Dendritic cell treated with granulocyte-macrophage colony-stimulating factor and Interleukin-4, amounts not matched to agents 40 ng/mL and 50 ng/mL, for 4 days (primary cell): ENCODE measurements around the gene LRG1.
"Not testable (repeated sequence)": the region's sequence is repeated elsewhere in the genome, so short reads cannot be mapped to it uniquely, and the experiment has no call there.

Experiments used
- H3K27ac Mint-ChIP-seq: one replicate; pipeline ENCODE4 v1.8.0; 2022; ENCODE audit warnings: mild to moderate bottlenecking, mixed read lengths
- H3K27me3 Mint-ChIP-seq: one replicate; pipeline ENCODE4 v1.8.0; 2022; ENCODE audit warnings: mild to moderate bottlenecking, mixed read lengths
- H3K36me3 Mint-ChIP-seq: one replicate; pipeline ENCODE4 v1.8.0; 2022; ENCODE audit warnings: low read depth, mixed read lengths
- H3K4me1 Mint-ChIP-seq: one replicate; pipeline ENCODE4 v1.8.0; 2022; ENCODE audit warnings: low read depth, mixed read lengths
- H3K4me3 Mint-ChIP-seq: one replicate; pipeline ENCODE4 v1.8.0; 2022; ENCODE audit warnings: mild to moderate bottlenecking, moderate library complexity, mixed read lengths
- H3K9me3 Mint-ChIP-seq: one replicate; pipeline ENCODE4 v1.8.0; 2022; ENCODE audit warnings: mixed read lengths
- intact Hi-C: fragments of 100-400 bp; cut with micrococcal nuclease; formaldehyde crosslinking; loops from one replicate; pipeline ENCODE4 v1.15.0; 2022

Gene LRG1

DNA sequence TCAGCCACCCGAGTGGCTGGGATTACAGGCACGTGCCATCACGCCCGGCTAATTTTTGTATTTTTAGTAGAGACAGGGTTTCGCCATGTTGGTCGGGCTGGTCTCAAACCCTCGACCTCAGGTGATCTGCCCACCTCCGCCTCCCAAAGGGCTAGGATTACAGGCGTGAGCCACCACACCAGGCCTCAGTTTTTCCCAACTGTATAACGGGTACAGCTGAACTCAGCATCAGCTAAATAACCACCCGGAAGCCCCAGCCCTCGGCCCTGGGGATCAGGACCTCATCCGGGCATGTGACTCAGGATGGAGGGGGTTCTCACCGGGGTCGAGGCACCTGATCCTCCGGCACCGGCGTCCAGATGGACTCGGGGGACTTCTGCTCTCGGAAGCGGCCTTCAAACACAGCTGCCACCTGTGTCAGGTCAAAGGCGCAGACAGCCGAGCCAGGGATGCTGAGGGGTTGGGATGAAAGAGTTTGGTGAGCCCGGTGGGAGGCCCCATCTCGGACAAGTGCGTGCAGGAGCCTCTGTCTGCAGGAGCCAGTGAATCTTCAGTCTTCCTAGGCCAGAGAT, 10.7 kb upstream of the LRG1 start:
- peaks cover 8% of the 10 kb centered on the region for H3K9me3 Mint-ChIP-seq
- H3K36me3 Mint-ChIP-seq: peaks cover 28% of the 10 kb centered on the region
- peaks cover 41% of the 10 kb centered on the region for H3K4me1 Mint-ChIP-seq
- H3K27ac Mint-ChIP-seq: no peak overlapping the region
- peaks cover 3% of the 10 kb centered on the region for H3K27me3 Mint-ChIP-seq
- H3K4me3 Mint-ChIP-seq: no peak overlapping the region
- intact Hi-C loops: no loop called here

DNA sequence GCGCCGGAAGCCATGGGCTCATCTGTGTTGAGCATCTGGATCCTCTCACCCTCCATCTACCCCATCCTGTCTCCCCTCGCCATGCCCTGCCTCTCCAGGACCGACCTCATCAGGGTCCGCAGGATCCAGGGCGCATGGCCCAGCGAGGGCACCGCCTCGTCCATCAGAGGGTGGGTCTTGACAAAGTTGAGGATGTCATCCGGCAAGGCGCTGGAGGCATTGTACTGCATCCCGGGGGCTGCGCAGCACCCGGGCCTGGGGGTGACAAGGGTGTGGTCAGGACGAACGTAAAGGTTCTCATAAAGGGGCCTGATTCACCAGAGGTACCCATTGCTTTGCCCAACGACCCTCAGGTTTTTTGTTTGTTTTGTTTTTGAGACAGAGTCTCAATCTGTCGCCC, 10.2 kb upstream of the LRG1 start:
- Mint-ChIP-seq H3K4me1 (peaks cover 43% of the 10 kb centered on the region), H3K36me3 (peaks cover 28% of the 10 kb centered on the region), H3K9me3 (peaks cover 8% of the 10 kb centered on the region), H3K27me3 (peaks cover 3% of the 10 kb centered on the region), H3K4me3 (no peak overlapping the region), H3K27ac (no peak overlapping the region)
- intact Hi-C loops: no loop called here

DNA sequence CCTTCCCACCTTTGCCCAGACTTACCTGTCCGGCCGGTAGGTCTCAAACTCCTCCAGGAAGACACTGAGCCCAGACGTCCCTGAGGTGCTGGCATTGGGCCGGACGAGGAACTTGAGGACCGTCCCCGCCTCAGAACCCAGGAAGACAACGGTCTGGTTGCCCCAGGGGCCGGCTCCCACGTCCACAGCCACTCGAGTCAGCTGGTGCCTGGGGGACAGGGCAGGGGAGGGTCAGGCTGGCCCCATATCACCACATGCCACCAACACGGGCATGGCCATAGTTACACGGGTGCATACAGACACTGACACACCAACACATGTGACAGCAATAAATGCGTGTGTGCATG, 8.4 kb upstream of the LRG1 start:
- Mint-ChIP-seq H3K4me3 (no peak overlapping the region), H3K9me3 (peaks cover 3% of the 10 kb centered on the region), H3K4me1 (peaks cover 39% of the 10 kb centered on the region), H3K27ac (peak overlapping the region; percentile 22), H3K36me3 (peaks cover 20% of the 10 kb centered on the region), H3K27me3 (peaks cover 3% of the 10 kb centered on the region)
- intact Hi-C loops: no loop called here

DNA sequence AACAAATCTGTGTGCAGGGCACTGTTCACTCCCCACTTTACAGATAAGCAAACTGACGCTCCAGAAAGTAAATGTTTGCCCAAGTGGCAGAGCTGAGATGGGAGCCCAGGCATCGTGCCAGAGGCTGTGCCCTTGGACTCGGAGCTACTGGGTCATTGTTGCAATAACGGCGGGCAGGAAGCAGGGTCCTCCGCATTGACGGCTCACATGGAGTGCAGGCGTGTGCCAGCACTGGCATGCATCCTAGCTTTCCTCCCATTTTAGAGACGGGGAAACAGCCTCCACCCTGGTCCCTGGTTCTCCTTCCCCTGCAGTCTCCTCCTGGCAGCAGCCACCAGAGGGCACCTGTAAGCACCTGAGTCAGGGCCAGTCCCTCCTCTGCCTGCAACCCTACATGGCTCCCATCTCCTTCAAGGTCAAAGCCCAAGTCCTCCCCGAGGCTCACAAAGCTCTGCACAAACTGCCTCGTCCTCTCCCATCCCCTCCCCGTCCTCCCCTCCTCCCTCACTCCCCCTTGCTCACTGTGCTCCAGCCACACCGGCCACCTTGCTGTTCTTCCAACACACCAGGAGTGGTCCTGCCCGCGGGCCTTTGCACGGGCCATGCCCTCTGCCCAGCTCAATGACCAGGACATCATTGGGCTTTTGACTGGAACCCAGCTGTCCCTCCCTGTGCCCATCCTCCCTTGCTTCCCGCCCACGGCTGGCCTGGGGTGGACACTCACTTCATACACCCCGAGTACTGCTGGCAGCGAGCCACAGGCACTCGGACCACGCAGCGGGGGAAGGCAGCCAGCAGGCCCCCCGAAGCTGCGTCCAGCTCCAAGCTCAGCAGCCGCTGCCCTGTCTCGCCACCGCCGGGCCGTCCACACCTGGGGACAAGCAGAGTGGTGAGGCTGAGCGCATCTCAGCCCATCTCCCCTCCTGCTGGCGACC, 7.7 kb upstream of the LRG1 start:
- H3K4me1 Mint-ChIP-seq: peaks cover 39% of the 10 kb centered on the region
- H3K27ac Mint-ChIP-seq: peak overlapping the region; percentile 22
- no peaks in the 10 kb centered on the region for H3K9me3 Mint-ChIP-seq
- no peak overlapping the region for H3K4me3 Mint-ChIP-seq
- H3K27me3 Mint-ChIP-seq: peaks cover 3% of the 10 kb centered on the region
- intact Hi-C loops: no loop called here
- peaks cover 14% of the 10 kb centered on the region for H3K36me3 Mint-ChIP-seq

DNA sequence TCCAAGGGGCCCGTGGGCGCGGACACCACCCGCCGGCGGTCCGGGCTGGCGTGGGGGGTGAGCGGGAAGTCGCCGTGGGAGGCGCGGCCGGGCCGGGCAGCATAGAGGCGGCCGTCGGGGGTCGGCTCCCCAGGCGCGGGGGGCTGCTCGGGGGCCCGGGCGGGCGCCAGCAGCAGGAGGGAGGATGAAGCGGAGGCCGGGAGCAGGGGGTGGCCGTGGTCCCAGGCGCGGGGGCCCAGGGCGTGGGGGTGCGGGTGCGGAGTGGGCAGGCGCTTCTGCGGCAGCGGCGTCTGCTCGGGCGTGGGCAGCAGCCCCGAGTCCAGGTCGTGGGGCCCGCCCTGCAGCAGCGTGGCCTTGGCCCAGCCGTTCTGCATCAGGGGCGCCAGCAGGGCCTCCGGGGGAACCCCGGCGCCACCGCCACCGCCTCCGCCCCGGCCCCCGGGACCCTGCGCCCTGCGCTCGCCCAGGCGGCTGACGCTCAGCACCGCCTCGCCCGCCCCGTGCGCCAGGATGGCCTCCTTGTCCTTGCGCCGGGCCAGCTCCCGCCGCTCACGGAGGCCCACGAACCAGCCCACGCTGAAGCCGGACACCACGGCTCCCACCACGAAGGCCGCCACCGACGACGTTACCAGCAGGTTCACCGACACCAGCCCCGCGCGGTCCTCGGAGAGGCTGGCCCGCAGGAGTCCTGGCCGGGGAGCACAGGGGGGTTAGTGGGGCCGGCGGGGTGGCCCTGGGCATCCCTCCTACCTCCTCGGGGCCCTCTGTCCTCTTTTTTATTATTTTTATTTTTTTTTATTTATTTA, 4.2 kb upstream of the LRG1 start:
- Mint-ChIP-seq H3K9me3 (no peaks in the 10 kb centered on the region), H3K4me1 (peaks cover 62% of the 10 kb centered on the region), H3K27ac (peak overlapping the region; percentile 79), H3K36me3 (no peaks in the 10 kb centered on the region), H3K4me3 (no peak overlapping the region), H3K27me3 (no peaks in the 10 kb centered on the region)
- intact Hi-C loops: no loop called here

DNA sequence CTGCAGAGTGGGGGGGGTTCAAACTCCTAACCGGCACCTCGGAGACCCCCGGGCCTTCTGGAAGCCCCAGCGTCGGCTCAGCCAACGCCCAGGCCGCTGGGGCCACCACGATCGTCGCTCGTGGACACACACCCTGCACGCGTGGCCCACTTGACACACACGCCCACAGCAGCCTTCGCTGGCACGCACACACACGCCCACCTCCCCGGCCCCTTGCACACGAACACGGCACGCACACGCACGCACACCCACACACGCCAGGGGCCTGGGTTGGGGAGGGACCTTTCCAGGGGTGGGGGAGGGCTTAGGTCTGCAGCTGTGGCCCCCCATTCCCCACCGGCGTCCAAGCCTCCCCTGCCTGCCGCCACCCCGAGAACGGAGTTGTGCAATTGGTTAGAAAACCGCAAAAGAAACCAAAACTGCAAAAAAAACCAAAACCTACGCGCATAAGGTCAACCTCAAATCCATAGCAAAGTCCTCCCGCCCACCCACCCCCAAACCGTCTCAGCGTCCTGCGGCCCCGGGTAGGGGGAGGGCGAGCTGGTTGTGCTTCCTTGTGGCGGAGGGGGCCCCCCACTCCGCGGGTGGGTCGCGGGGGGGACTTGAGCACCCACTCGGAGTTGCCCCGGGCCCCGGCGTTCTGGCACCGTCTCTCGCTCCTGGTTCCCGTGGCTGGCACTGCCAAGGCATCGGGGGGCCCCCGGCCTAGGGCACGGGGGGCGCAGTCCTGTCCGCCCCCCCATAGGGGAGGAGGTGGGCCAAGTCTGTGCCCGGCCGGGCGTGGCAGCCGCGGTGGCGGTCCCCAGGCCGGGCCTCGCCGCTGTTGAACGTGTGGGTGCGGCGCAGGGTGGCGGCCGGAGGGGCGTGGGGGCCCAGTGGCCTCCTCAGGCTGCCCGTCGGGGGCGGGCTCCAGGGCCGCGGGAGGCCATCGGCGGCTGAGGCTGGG, 3.3 kb upstream of the LRG1 start:
- peak overlapping the region; percentile 79 for H3K27ac Mint-ChIP-seq
- H3K4me1 Mint-ChIP-seq: peaks cover 64% of the 10 kb centered on the region
- H3K27me3 Mint-ChIP-seq: peaks cover under 1% of the 10 kb centered on the region
- intact Hi-C loops: no loop called here
- peak overlapping the region; percentile 67 for H3K4me3 Mint-ChIP-seq
- H3K36me3 Mint-ChIP-seq: no peaks in the 10 kb centered on the region
- no peaks in the 10 kb centered on the region for H3K9me3 Mint-ChIP-seq

DNA sequence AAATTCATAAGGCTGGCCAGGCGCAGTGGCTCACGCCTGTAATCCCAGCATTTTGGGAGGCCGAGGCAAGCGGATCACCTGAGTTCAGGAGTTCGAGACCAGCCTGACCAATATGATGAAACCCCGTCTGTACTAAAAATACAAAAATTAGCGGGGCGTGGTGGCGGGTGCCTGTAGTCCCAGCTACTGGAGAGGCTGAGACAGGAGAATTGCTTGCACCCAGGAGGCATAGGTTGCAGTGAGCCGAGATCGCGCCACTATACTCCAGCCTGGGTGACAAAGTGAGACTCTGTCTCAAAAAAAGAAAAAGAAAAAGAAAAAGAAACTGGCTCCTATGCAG, 1.9 kb upstream of the LRG1 start:
- H3K27me3 Mint-ChIP-seq, H3K36me3 Mint-ChIP-seq, intact Hi-C loops, H3K9me3 Mint-ChIP-seq, H3K4me3 Mint-ChIP-seq: not testable (repeated sequence)
- peak overlapping the region; percentile 79 for H3K27ac Mint-ChIP-seq
- H3K4me1 Mint-ChIP-seq: peaks cover 62% of the 10 kb centered on the region

DNA sequence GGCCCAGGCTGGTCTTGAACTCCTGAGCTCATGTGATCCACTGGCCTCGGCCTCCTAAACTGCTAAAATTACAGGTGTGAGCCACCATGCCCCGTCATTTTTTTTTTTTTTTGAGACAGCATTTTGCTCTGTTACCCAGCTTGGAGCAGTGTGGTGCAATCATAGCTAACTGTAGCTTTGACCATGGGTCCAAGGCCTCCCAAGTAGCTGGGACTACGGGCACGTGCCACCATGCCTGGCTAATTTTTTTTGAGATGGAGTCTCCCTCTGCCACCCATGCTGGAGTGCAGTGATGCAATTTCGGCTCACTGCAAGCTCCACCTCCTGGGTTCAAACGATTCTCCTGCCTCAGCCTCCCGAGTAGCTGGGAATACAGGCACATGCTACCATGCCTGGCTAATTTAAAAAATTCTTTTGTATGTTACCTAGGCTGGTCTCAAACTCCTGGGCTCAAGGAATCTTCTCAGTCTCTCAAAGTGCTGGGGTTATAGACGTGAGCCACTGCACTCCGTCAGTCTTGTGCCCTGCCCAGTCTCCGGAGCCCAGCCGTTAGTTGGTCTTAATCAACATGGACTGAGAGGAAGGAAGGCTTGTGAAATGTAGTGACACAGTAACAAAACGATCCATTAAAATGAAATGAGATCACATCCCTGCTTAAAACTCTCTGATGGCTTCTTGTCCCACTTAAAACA, 1.4 kb upstream of the LRG1 start:
- H3K27ac Mint-ChIP-seq: peak overlapping the region; percentile 79
- H3K27me3 Mint-ChIP-seq: peaks cover 1% of the 10 kb centered on the region

DNA sequence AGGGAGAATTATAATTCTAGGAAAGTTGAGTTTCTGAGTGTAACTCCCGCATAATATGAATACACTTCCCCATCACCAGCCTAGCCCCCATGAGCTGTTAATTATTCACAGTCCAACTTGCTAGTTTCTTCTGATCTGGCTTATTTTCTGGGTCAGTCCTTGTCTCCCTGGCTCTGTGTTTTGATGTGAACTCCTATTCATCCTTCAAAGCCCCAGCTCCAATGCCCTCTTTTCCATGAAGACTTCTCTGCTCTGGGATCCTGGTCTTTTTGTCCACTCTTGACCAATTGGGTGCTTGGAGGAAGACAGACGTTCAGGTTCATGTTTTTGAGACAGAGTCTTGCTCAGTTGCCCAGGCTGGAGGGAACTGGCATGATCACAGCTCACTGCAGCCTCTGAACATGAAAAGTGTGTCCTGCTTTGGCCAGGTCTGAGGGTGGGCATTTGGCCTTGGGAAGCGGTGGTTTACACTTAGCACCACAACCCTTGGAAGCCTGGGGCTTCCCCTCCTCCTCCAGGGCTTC, 605 bp downstream of the LRG1 start:
- H3K4me3 Mint-ChIP-seq: no peak overlapping the region
- H3K27ac Mint-ChIP-seq: peak overlapping the region; percentile 45
- H3K36me3 Mint-ChIP-seq: no peaks in the 10 kb centered on the region

More for the DNA sequence above, 1.4 kb upstream of the LRG1 start:
- Mint-ChIP-seq H3K9me3 (no peaks in the 10 kb centered on the region), H3K4me1 (peaks cover 62% of the 10 kb centered on the region), H3K4me3 (no peak overlapping the region), H3K36me3 (no peaks in the 10 kb centered on the region)
- intact Hi-C loops: no loop called here

DNA sequence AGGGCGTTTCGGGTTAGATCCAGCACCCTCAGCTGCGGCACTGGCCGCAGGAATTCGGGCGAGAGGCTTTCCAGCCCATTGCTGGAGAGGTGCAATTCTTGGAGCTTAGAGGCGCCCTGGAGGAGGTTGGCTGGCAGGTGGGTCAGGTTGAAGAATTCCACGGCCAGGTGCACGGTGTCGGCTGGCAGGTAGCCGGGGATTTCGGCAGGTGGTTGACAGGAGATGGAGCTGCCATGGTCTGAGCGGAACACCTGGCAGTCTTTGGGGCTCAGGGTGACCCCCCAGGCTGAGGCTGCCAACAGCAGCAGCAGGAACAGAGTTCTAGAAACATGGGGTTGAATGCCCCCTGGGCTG, 1.3 kb downstream of the LRG1 start:
- Mint-ChIP-seq H3K36me3 (no peaks in the 10 kb centered on the region), H3K4me1 (peaks cover 65% of the 10 kb centered on the region), H3K27me3 (peaks cover 11% of the 10 kb centered on the region), H3K9me3 (no peaks in the 10 kb centered on the region), H3K27ac (no peak overlapping the region), H3K4me3 (no peak overlapping the region)
- intact Hi-C loops: no loop called here

More for the DNA sequence above, 605 bp downstream of the LRG1 start:
- intact Hi-C loops: no loop called here
- peaks cover 11% of the 10 kb centered on the region for H3K27me3 Mint-ChIP-seq
- H3K9me3 Mint-ChIP-seq: no peaks in the 10 kb centered on the region
- peaks cover 65% of the 10 kb centered on the region for H3K4me1 Mint-ChIP-seq

DNA sequence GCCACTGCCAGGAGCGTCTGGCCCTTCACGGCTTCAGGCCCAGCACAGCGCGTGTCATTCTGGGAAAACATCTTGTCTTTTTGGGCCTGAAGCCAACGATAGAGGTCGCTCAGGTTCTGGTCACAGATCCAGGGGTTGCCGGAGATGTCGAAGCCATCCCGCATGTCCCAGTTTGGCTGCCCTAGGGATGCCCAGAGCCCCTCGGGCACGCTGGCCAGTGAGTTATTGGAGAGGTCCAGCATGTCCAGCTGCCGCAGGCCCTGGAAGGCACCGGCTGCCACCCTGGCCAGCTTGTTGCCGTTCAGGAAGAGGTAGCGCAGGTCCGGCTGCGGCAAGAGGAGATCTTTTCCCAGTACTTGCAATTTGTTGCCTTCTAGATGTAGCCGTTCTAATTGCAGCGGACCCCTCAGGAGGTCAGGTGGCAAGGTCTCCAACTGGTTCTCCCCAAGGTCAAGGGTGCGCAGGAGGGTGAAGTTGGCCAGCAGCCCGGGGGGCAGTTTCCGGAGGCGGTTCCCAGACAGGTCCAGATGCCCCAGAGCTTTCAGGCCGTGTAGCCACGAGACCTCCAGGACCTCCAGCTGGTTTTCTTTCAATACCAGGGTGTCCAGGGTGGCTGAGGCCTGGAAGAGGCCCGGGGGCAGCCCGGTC, 1.8 kb downstream of the LRG1 start:
- intact Hi-C loops: no loop called here
- Mint-ChIP-seq H3K4me1 (peaks cover 64% of the 10 kb centered on the region), H3K36me3 (no peaks in the 10 kb centered on the region), H3K27ac (no peak overlapping the region), H3K27me3 (peaks cover 16% of the 10 kb centered on the region), H3K4me3 (no peak overlapping the region), H3K9me3 (no peaks in the 10 kb centered on the region)

DNA sequence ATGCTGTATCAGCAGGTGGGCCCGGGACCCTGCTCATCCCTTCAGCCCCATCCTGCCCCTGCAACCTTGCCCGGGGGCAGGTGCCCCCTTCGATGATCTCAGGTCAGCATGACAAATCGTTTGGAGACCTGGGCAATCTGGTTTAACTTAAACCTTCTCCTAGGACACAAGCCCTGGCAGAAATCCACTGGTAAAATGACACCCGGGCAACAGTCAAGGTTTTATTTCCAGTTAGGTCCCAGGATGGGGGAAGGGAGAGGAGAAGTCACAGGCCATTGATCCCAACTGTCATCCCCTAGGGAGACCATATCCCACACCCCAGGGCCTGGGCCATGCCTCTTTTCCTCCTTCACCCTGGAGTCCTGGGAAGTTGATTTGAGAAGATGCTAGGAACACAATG, 3.0 kb downstream of the LRG1 start:
- peaks cover 17% of the 10 kb centered on the region for H3K27me3 Mint-ChIP-seq
- H3K36me3 Mint-ChIP-seq: no peaks in the 10 kb centered on the region
- intact Hi-C loops: no loop called here
- peak overlapping the region; percentile 37 for H3K27ac Mint-ChIP-seq
- H3K4me3 Mint-ChIP-seq: no peak overlapping the region
- no peaks in the 10 kb centered on the region for H3K9me3 Mint-ChIP-seq
- H3K4me1 Mint-ChIP-seq: peaks cover 53% of the 10 kb centered on the region
